ENCODE results near the gene PTPMT1.
"Not testable (repeated sequence)": the region's sequence is repeated elsewhere in the genome, so short reads cannot be mapped to it uniquely, and the experiment has no call there.

The PTPMT1 gene

GRCh38 chr11:47550288-47551047 lies 14.9 kb upstream of the PTPMT1 start:
- DNase-seq: no peak

- no peak for DNase-seq
Observed at GRCh38 chr11:47551086-47551485, 14.3 kb upstream of the PTPMT1 start.

GRCh38 chr11:47552056-47552565 lies 13.3 kb upstream of the PTPMT1 start:
- no peak for DNase-seq

DNA sequence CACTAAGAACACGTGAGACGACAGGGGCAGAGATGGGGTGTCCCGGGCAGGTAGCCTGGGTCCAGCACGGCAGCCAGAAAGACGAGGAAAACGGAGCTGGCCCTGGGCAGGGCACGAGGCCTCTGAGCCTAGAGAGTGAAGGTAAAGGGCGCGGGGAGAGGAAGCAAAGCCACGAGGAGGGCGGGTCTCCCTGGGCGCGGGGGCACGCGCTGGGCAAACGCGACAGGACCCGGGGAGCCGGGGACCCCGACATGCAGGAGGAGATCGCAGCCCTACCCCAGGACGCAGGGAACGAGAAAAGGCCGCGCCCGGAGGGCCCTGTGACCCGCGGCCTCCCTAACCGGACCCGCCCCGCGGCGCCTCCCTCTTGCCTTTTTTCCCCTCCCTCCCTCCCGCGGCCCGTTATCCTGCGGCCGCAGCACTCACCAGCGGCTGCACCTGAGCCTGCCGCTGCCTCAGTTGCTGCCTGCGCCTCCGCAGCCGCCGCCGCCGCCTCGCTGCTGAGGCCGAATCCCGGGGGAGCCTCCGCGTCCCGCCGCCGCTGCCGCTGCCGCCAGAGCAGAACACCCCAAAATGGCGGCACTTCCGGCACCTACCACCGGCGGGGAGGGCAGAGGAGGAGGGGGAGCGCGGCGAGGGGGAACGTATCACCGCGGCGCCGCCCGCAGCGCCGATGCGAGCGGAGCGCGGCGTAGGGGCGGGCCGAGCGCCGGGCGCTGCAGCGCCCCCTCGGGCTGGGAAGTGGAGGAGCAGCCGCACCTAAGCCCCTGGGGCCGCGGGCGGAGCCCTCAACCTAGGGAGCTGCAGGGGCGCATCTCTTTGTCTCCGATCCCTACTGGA lies 12.6 kb upstream of the PTPMT1 start, which contains the start of gene CELF1:
CELF1 (minus strand) TSS at position 567 of the 840 bp plus-strand sequence. CDS start 53,609 bp downstream, outside the sequence.
- DNase-seq: peak; percentile 73

DNA sequence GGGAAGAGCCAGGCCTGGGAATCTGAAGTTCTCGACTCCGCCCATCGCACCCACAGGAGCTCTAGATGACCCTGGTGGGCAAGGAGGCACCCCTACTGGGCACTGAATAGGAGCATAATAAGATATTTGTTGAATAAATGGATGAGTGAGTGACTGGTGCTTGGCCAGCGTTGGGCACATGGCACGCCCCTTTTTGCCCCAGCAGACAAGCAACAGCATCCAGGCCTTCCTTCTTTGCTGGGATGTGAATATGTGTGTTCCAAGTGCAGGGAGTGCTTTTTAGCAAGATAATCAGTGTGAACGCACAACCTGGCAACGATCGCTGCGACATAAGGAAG lies 12.0 kb upstream of the PTPMT1 start:
- no peak for DNase-seq

DNA sequence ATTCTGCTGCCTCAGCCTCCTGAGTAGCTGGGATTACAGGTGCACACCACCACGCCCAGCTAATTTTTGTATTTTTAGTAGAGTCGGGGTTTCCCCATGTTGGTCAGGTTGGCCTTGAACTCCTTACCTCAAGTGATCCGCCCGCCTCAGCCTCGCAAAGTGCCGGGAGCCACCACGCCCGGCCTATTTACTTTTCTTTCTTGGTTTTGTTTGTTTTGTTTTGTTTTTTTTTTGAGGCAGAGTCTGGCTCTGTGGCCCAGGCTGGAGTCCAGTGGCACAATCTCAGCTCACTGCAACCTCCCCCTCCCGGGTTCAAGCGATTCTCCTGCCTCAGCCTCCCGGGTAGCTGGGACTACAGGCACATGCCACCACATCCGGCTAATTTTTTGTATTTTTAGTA lies 8.4 kb upstream of the PTPMT1 start:
- DNase-seq: not testable (repeated sequence)

DNA sequence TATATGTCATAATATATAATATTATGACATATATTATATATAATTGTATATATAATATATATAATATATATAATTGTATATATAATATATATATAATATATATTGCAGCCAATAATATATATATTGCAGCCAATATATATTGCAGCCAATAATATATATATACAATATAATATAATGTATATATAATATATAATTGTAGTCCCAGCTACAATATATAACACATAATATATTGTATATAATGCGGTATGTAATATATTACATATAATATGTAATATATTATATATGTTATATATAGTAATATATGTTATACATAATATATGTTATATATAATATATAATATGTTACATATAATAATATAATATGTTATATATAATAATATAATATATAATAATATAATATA lies 6.7 kb upstream of the PTPMT1 start:
- no peak for DNase-seq

DNA sequence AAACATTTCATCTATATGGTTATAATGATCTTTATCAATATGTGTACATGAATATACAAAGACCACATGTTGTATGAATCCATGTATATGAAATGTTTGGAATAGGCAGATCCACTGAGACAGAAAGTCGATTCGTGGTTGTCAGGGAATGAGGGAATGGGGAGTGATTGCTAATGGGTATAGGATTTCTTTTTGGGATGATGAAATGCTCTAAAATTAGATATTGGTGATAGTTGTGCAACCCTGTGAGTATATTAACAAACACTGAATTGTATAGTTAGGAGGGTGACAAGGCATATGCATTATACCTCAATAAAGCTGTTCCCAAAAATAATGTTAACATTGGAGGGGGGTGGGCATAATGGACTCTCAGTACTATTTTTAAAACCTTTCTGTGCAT lies 5.0 kb upstream of the PTPMT1 start:
- DNase-seq: no peak

DNA sequence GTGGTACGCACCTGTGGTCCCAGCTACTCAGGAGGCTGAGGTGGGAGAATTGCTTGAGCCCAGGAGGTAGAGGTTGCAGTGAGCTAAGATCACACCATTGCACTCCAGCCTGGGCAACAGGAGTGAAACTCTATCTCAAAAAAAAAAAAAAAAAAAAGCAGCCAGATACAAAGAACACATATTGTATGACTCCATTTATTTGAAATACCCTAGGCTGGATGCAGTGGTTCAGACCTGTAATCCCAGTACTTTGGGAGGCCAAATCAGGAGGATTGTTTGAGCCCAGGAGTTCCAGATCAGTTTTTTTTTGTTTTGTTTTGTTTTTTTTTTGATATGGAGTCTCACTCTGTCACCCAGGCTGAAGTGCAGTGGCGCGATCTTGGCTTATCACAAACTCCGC lies 3.0 kb upstream of the PTPMT1 start:
- DNase-seq: not testable (repeated sequence)

DNA sequence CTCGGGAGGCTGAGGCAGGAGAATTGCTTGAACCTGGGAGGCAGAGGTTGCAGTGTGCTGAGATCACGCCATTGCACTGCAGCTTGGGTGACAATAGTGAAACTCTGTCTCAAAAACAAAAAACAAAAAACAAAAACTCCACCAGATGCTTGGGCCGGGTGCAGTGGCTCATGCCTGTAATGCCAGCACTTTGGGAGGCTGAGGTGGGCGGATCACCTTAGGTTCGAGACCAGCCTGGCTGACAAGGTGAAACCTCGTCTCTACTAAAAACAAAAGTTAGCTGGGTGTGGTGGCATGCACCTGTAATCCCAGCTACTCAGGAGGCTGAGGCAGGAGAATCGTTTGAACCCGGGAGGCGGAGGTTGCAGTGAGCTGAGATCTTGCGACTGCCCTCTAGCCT lies 1.0 kb upstream of the PTPMT1 start:
- DNase-seq: not testable (repeated sequence)

DNA sequence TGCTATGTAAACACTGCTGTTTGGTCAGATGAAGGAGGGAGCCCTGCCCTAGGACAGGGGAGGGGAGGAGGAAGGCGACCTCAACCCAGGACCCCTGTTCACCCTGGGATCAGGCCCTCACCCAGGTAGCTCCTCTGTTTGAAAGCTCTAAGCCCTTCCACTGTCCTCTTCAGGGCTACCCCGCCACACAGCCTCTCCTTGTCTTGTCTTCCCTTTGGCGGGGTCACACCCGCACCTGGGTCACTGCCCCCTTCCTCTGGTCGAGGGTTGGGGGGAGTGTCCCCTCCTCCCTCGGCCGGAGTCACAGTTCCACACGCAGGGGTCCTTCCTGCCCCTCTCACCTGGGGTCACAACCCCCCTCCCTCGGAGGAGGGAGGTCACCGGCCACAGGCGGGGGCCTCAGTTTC lies 463 bp upstream of the PTPMT1 start:
- DNase-seq: no peak

DNA sequence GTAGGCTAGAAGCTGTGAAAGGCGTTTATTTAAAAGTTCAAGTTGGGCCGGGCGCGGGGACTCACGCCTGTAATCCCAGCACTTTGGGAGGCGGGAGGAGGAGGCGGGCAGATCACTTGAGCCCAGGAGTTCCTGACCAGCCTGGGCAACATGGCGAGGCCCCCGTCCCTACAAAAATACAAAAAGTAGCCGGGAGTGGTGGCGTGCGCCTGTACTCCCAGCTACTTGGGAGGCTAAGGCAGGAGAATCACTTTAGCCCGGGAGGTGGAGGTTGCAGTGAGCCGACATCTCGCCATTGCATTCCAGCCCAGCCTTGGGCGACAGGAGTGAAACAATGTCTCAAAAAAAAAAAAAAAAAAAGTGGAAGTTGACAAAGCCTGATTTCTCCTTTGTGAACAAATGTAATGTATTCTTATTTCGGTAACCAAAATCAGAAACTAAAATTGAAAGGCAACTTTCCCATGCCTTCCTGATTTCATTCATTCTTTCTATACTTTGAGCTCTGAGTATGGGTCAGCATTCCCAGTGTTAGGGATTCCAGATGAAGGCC lies 825 bp downstream of the PTPMT1 start:
- DNase-seq: no peak

GRCh38 chr11:47569646-47570045 lies 4.2 kb downstream of the PTPMT1 start:
- DNase-seq: no peak

- no peak for DNase-seq
Observed at GRCh38 chr11:47570651-47571356, 5.4 kb downstream of the PTPMT1 start.

GRCh38 chr11:47571357-47571729 lies 5.9 kb downstream of the PTPMT1 start:
- DNase-seq: no peak

- no peak for DNase-seq
Observed at GRCh38 chr11:47571895-47572294, 6.5 kb downstream of the PTPMT1 start.

DNA sequence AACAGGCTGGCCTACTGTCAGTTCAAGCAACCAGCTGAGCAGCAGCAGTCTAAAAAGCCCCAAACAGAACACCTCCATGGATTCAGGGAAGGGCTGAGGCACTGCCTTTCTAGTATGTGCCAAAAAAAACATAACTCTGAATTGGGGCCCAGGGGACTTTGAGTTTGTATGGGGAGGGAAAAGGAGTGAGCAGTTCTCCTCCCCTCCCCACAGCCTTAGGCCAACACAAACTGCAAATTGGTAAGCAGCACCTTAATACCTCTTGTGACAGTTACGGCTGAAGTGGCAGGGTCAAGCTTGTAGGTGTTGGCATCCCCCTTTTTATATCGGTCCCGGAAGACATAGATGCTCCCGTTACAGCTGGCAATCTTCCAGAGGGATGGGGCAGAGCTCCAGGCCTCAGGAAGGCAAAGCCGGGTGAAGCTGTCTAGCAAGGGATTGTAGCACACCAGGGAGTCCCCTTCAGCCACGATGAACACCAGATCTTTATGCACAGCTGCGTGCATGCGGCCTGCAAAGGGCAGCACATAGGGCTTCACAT lies 7.4 kb downstream of the PTPMT1 start:
- no peak for DNase-seq

DNA sequence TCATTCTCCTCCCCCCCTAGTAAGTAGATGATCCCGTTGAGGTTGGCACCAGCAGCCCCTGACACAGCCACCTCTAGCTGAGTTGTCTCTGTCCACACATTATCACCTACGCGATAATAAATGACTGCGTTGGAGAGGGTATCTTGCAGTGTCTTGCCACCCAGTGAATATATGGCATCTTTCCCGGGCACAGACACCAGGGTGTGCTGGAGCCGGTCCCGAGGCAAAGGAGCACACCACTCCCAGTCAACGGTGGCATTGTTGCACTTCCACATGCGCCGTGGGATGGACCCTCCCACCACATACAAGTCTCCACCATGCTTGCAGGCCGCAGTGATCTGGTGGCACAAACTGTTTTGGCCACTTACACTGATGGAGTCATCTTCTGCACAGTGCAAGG lies 7.9 kb downstream of the PTPMT1 start:
- no peak for DNase-seq

DNA sequence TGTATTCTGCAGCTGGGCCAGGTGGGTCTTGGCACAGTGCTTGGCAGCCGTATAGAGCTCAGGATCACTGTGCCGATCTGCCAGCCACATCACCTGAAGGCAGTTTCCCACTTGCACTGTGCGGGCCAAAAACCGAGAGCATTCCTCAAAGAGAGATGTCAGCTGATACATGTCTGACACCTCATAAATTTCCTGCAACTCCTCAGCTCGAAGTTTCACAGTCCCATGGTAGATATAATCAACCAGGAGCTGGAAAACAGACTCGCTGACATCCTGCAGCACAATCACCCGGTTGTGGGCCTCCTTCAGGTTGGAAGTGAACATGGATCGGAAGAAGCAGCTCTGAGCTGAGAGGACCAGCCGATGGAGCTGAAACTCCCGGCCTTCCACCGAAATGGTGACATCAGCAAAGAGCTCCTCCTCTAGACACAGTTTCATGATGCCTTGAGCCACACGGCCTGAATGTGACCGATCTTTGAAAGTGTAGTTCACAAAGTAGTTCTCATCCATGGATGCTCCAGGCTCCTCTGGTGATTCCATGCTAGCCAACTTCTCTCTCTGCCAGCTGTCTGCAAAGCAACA lies 12.2 kb downstream of the PTPMT1 start:
- DNase-seq: no peak

DNA sequence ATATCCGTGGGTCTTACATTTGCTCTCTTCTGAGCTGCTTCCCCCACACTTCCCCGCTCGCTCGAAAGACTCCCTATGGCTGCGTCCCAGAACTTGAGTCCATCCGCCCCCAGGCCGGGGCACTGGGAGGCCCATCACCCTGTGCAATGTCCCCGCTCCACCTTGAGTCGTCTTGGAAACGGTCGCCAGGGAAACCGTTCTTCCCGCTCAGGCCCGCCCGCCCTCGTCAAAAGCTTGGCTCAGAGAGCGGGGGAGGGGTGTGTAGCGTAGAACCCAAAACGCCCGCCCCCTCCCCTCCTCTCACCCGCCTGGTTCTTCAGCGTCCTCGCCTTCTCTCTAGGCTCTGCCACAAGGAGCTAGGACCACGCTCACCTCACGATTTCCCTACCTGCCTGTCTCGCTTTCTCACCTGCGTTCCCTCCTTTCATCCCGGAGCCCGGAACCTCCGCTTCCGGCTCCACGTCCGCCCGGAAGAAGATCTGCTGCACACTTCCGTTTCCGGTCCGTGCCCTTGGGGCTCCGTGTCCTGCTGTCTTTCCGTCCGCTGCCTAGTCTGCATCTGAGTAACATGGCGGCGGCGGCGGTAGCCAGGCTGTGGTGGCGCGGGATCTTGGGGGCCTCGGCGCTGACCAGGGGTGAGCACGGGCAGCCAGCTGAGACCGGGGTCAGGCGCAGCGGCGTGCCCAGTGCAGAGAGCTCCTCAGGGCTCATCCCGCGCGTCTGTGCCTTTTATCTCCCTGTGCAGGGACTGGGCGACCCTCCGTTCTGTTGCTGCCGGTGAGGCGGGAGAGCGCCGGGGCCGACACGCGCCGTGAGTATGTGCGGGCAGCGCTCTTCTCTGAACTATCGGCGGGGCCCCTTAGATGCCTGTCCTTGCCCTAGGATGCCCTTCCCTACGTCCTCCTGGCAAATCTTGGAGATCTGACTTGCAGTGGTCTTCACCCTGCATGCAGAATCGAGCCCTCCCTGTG lies 13.4 kb downstream of the PTPMT1 start, which contains the start of the genes KBTBD4 and NDUFS3:
KBTBD4 (minus strand) TSS at position 447 of the 971 bp plus-strand sequence; CDS start at position 428, 19 bp downstream.
NDUFS3 (plus strand) TSS at position 551 of the 971 bp plus-strand sequence; CDS start at position 569, 18 bp downstream.
- peak; percentile 85 for DNase-seq

- no peak for DNase-seq
Observed at GRCh38 chr11:47583844-47584243, 18.4 kb downstream of the PTPMT1 start.

Data from 8988T (cell line).